Measurements from ENCODE around the gene INSIG1.
A peak's percentile ranks its signal among the peaks of the same experiment; 100 is the strongest.

INSIG1 gene

DNA sequence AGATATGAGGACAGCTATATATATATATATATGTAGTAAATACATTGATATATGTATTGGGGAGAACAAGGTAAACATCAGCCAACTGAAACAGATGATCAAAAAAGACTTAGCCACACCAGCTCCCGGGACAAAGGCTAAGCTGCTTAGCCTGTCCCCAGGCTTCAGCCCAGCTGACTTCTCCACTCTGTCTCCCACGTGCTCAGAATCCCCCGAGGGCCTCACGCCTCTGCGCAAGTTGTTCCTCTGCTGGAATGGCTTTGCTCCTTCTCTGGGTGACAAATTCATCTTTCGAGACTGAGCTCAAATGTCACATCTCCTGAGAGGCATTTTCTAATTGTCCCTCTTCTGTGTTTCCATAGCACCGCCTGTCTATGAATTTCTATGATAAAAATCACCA is 8.6 kb upstream of the INSIG1 start:
- DNase-seq (ENCODE audit: low read depth in 2 of 2) = no peak
- TF ChIP-seq, protein P1, sequence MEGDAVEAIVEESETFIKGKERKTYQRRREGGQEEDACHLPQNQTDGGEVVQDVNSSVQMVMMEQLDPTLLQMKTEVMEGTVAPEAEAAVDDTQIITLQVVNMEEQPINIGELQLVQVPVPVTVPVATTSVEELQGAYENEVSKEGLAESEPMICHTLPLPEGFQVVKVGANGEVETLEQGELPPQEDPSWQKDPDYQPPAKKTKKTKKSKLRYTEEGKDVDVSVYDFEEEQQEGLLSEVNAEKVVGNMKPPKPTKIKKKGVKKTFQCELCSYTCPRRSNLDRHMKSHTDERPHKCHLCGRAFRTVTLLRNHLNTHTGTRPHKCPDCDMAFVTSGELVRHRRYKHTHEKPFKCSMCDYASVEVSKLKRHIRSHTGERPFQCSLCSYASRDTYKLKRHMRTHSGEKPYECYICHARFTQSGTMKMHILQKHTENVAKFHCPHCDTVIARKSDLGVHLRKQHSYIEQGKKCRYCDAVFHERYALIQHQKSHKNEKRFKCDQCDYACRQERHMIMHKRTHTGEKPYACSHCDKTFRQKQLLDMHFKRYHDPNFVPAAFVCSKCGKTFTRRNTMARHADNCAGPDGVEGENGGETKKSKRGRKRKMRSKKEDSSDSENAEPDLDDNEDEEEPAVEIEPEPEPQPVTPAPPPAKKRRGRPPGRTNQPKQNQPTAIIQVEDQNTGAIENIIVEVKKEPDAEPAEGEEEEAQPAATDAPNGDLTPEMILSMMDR (IDR thresholded peaks at IDR 0.05; ENCODE audit: low read depth, low read length) = no peak
- no peak overlapping the region for H3K4me3 ChIP-seq (replicated peaks in 1 of 2; ENCODE audit: low read depth in 2 of 2, low read length in 2 of 2)

DNA sequence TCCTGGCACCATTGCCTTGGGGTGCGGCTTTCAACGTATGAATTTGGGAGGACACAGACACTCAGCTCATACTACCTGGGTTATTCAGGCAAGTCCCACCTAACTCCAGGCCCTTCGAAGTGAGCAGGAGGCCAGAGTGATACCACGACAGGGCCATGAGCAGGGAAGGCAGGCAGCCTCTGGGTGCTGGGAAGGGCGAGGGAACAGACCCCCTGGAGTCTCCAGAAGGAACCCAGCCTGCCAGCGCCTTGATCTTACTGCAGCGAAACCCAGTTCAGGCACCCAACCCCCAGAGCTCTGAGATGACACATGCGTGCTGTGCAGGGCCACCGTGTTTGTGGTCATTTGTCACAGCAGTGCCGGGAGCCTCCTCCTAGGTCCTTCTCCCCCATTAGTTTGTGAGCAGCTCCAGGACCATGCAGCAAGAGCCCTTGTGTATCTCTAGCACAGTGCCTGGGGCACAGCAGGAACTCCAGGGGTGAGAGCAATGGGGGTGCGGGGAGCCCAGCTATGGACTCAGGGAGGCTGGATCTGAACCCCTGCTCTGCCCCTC is 7.7 kb upstream of the INSIG1 start:
- no peak for DNase-seq (ENCODE audit: low read depth in 2 of 2)
- TF ChIP-seq, protein P1 (IDR thresholded peaks at IDR 0.05; ENCODE audit: low read depth, low read length) = no peak
- H3K4me3 ChIP-seq (replicated peaks in 1 of 2; ENCODE audit: low read depth in 2 of 2, low read length in 2 of 2) = no peak overlapping the region

DNA sequence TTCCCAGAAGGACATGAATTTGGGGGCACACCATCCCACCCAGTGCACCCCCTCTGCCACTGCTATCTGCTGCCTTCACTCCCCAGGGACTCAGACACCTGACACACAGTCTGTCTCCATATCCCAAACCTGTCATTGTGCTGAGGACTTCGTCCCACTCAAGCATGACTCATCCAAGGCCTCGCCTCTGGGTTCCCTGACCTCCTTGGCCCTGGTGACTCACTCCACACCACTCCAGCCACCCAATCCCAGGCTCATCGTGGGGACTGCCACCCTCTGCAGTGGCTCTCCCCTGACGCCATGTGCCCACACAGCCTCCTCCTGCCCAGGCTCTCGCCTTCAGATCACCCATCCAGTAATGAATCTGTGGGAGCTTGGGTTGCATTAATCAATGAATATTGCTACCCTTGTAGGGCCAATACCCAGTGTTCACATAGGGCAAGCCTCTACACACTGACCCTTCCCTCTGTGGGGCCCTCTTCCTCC is 6.6 kb upstream of the INSIG1 start:
- TF ChIP-seq, protein P1 (IDR thresholded peaks at IDR 0.05; ENCODE audit: low read depth, low read length) = no peak
- H3K4me3 ChIP-seq (replicated peaks in 1 of 2; ENCODE audit: low read depth in 2 of 2, low read length in 2 of 2) = no peak overlapping the region
- peak; percentile 17 to 71 for DNase-seq (ENCODE audit: low read depth in 2 of 2)

DNA sequence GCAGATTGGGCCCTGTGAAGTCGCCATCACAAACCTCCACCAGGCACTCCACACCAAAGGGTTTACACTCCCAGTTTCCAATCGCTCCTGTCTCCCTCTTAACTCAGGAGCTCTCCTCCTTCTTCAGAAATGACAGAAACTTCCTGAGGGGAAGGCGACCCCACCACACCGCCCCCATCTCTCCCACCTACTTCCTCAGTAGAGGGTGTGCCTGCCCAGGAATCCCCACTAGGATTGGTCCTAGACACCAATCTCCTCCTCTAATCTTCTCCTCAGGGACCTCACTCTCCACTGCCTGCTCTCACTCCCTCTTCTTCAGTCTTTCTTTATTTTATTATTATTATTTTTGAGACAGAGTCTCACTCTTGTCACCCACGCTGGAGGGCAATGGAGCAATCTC is 5.9 kb upstream of the INSIG1 start:
- TF ChIP-seq, protein P1 (IDR thresholded peaks at IDR 0.05; ENCODE audit: low read depth, low read length) = no peak
- DNase-seq (ENCODE audit: low read depth in 2 of 2) = no peak
- no peak overlapping the region for H3K4me3 ChIP-seq (replicated peaks in 1 of 2; ENCODE audit: low read depth in 2 of 2, low read length in 2 of 2)

DNA sequence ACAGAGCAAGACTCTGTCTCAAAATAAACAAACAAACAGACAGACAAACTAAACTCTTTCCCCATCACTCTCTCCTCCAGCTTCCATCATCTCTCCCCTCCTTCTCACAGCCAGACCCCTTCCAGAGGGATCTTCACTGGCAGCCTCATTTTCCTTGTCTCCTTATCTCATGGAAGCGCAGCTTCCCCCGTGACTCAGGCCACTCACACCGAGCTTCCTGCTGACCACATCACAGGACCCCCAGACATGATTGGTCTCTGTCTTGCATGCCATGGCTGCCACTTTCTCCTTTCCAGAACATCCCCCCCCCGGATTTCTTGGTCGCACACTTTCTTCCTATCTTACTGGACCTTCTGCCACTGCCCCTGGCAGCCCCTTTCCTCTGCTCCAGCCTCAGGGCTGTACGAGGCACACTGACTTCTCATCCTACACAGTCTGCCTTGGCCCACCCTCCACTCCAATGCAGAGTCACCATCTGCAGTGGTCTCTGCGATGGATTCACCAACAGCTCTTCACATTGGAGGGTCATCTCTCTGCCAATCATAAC is 4.9 kb upstream of the INSIG1 start:
- TF ChIP-seq, protein P1 (IDR thresholded peaks at IDR 0.05; ENCODE audit: low read depth, low read length) = no peak
- DNase-seq (ENCODE audit: low read depth in 2 of 2) = no peak
- H3K4me3 ChIP-seq (replicated peaks in 1 of 2; ENCODE audit: low read depth in 2 of 2, low read length in 2 of 2) = no peak overlapping the region

DNA sequence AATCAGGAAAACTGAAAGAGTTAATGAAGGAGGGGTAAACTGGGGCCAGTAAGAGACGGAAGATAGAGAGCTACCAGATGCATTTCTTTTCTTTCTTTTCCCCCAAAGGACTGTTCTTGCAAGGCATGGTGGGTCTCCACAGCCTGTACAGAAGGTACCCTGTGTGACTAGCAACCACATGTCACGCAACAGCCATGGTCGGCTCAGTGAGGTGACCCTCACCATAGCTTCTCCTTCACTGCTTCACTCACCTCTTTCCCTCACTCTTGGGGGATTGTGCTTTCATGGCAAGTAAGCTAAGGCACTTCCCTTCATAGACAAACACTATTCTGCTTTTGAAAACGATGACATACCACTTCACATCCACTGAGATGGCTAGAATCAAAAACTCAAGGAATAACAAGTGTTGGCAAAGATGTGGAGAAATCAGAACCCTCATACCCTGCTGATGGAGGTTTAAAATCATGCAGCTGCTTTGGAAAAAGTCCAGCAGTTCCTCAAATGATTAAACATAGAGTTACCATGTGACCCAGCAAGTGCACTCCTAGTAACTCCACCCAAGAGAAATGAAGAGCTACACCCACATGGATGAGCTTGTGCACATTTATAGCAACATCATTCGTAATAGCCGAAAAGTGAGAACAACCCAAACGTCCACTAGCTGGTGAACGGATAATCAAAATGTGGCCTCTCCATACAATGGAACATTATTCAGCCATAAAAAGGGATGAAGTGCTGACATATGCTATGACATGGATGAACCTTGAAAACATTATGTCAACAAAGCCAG is 3.8 kb upstream of the INSIG1 start:
- DNase-seq (ENCODE audit: low read depth in 2 of 2) = peak in 1 of 2 donors; percentile 14
- H3K4me3 ChIP-seq (replicated peaks in 1 of 2; ENCODE audit: low read depth in 2 of 2, low read length in 2 of 2) = no peak overlapping the region
- TF ChIP-seq, protein P1 (IDR thresholded peaks at IDR 0.05; ENCODE audit: low read depth, low read length) = no peak

All from cardiac fibroblast (primary cell).